ENCODE results near the gene JAM3. TPM values are rescaled to one million over a fixed set of nuclear protein-coding genes. Genes with fewer than 3 reads are reported as not detected.
"Not testable (repeated sequence)": the region's sequence is repeated elsewhere in the genome, so short reads cannot be mapped to it uniquely, and the experiment has no call there.

Gene JAM3
- total RNA-seq, 1 donor = 57.5 TPM

GRCh38 chr11:134082990-134083389, 14.1 kb downstream of the JAM3 start:
- H3K36me3 ChIP-seq (ENCODE audit: insufficient read depth, low read length) = no peaks in the 10 kb centered on the region

GRCh38 chr11:134086376-134086775, 17.5 kb downstream of the JAM3 start:
- Histone ChIP-seq H3K79me2 (ENCODE audit: insufficient read depth, low read length) (peaks cover 5% of the 10 kb centered on the region), H3K9me3 (ENCODE audit: low read depth, low read length) (no peaks in the 10 kb centered on the region), H3K4me2 (ENCODE audit: insufficient read depth, low read length) (no peak overlapping the region), H3K27me3 (ENCODE audit: insufficient read depth, low read length) (no peaks in the 10 kb centered on the region), H3K4me1 (ENCODE audit: insufficient read depth, low read length) (no peaks in the 10 kb centered on the region), H3K36me3 (ENCODE audit: insufficient read depth, low read length) (no peaks in the 10 kb centered on the region), H3K27ac (ENCODE audit: low read depth, low read length) (no peak overlapping the region), H3K4me3 (ENCODE audit: insufficient read depth, low read length) (no peak overlapping the region), H4K20me1 (ENCODE audit: insufficient read depth, low read length) (peaks cover 4% of the 10 kb centered on the region), H2AFZ (ENCODE audit: low read length) (no peak overlapping the region)
- no peak for TF ChIP-seq CTCF (IDR thresholded peaks at IDR 0.05; ENCODE audit: extremely low read depth, low read depth, low read length)
- no peak for DNase-seq (ENCODE audit: insufficient read length, low spot score, missing footprints)

More at GRCh38 chr11:134082990-134083389, 14.1 kb downstream of the JAM3 start:
- no peak overlapping the region for H2AFZ ChIP-seq (ENCODE audit: low read length)
- TF ChIP-seq CTCF (IDR thresholded peaks at IDR 0.05; ENCODE audit: extremely low read depth, low read depth, low read length) = no peak
- no peak overlapping the region for H3K4me2 ChIP-seq (ENCODE audit: insufficient read depth, low read length)
- no peaks in the 10 kb centered on the region for H3K9me3 ChIP-seq (ENCODE audit: low read depth, low read length)
- H3K79me2 ChIP-seq (ENCODE audit: insufficient read depth, low read length) = peaks cover 9% of the 10 kb centered on the region
- peaks cover 5% of the 10 kb centered on the region for H3K4me1 ChIP-seq (ENCODE audit: insufficient read depth, low read length)
- no peak for DNase-seq (ENCODE audit: insufficient read length, low spot score, missing footprints)
- no peak overlapping the region for H3K27ac ChIP-seq (ENCODE audit: low read depth, low read length)
- H3K4me3 ChIP-seq (ENCODE audit: insufficient read depth, low read length) = no peak overlapping the region
- peaks cover 4% of the 10 kb centered on the region for H4K20me1 ChIP-seq (ENCODE audit: insufficient read depth, low read length)
- no peaks in the 10 kb centered on the region for H3K27me3 ChIP-seq (ENCODE audit: insufficient read depth, low read length)

- not testable (repeated sequence) for H3K27ac ChIP-seq (ENCODE audit: low read depth, low read length); H3K27me3 ChIP-seq (ENCODE audit: insufficient read depth, low read length); H2AFZ ChIP-seq (ENCODE audit: low read length); H3K79me2 ChIP-seq (ENCODE audit: insufficient read depth, low read length); DNase-seq (ENCODE audit: insufficient read length, low spot score, missing footprints); H3K36me3 ChIP-seq (ENCODE audit: insufficient read depth, low read length); H3K4me3 ChIP-seq (ENCODE audit: insufficient read depth, low read length); H4K20me1 ChIP-seq (ENCODE audit: insufficient read depth, low read length); H3K4me1 ChIP-seq (ENCODE audit: insufficient read depth, low read length); H3K4me2 ChIP-seq (ENCODE audit: insufficient read depth, low read length); H3K9me3 ChIP-seq (ENCODE audit: low read depth, low read length)
Measured at GRCh38 chr11:134092006-134092405, 23.1 kb downstream of the JAM3 start.

- H3K4me2 ChIP-seq (ENCODE audit: insufficient read depth, low read length) = no peak overlapping the region
- no peak overlapping the region for H2AFZ ChIP-seq (ENCODE audit: low read length)
- peaks cover 13% of the 10 kb centered on the region for H4K20me1 ChIP-seq (ENCODE audit: insufficient read depth, low read length)
- no peaks in the 10 kb centered on the region for H3K36me3 ChIP-seq (ENCODE audit: insufficient read depth, low read length)
- H3K27me3 ChIP-seq (ENCODE audit: insufficient read depth, low read length) = no peaks in the 10 kb centered on the region
- H3K79me2 ChIP-seq (ENCODE audit: insufficient read depth, low read length) = peaks cover 2% of the 10 kb centered on the region
- H3K27ac ChIP-seq (ENCODE audit: low read depth, low read length) = no peak overlapping the region
- no peak for TF ChIP-seq CTCF (IDR thresholded peaks at IDR 0.05; ENCODE audit: extremely low read depth, low read depth, low read length)
- DNase-seq (ENCODE audit: insufficient read length, low spot score, missing footprints) = no peak
- no peaks in the 10 kb centered on the region for H3K9me3 ChIP-seq (ENCODE audit: low read depth, low read length)
- no peaks in the 10 kb centered on the region for H3K4me1 ChIP-seq (ENCODE audit: insufficient read depth, low read length)
- H3K4me3 ChIP-seq (ENCODE audit: insufficient read depth, low read length) = no peak overlapping the region
Measured at GRCh38 chr11:134097166-134097565, 28.3 kb downstream of the JAM3 start.

Measured in osteoblast (primary cell).